Left lobe of liver (tissue), 2 donors: ENCODE measurements around the gene PGAP1. TPM values are rescaled to one million over a fixed set of nuclear protein-coding genes. Genes with fewer than 3 reads are reported as not detected.

Experiments
- ATAC-seq: fragments of 200-7000 bp; cut with Tn5 transposase; one replicate; pipeline ENCODE4 v1.9.1; 2020; ENCODE audit warnings: mild to moderate bottlenecking, moderate library complexity
- DNase-seq: peaks from one replicate; pipeline ENCODE4 v3.0.0-alpha.2; 2020; ENCODE audit warnings: low spot score
- total RNA-seq: library from RNA; stranded (reverse); gene quantifications from one replicate; pipeline ENCODE4 v1.2.1, GENCODE V29; 2021
- donor health status: DM: no; HTN: no; CAD: no; lungs with moderate emphysema.
- donor health status: DM: no; HTN: yes; CAD: no.

Gene PGAP1, protein sequence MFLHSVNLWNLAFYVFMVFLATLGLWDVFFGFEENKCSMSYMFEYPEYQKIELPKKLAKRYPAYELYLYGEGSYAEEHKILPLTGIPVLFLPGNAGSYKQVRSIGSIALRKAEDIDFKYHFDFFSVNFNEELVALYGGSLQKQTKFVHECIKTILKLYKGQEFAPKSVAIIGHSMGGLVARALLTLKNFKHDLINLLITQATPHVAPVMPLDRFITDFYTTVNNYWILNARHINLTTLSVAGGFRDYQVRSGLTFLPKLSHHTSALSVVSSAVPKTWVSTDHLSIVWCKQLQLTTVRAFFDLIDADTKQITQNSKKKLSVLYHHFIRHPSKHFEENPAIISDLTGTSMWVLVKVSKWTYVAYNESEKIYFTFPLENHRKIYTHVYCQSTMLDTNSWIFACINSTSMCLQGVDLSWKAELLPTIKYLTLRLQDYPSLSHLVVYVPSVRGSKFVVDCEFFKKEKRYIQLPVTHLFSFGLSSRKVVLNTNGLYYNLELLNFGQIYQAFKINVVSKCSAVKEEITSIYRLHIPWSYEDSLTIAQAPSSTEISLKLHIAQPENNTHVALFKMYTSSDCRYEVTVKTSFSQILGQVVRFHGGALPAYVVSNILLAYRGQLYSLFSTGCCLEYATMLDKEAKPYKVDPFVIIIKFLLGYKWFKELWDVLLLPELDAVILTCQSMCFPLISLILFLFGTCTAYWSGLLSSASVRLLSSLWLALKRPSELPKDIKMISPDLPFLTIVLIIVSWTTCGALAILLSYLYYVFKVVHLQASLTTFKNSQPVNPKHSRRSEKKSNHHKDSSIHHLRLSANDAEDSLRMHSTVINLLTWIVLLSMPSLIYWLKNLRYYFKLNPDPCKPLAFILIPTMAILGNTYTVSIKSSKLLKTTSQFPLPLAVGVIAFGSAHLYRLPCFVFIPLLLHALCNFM
- 2.6 TPM for total RNA-seq

DNA sequence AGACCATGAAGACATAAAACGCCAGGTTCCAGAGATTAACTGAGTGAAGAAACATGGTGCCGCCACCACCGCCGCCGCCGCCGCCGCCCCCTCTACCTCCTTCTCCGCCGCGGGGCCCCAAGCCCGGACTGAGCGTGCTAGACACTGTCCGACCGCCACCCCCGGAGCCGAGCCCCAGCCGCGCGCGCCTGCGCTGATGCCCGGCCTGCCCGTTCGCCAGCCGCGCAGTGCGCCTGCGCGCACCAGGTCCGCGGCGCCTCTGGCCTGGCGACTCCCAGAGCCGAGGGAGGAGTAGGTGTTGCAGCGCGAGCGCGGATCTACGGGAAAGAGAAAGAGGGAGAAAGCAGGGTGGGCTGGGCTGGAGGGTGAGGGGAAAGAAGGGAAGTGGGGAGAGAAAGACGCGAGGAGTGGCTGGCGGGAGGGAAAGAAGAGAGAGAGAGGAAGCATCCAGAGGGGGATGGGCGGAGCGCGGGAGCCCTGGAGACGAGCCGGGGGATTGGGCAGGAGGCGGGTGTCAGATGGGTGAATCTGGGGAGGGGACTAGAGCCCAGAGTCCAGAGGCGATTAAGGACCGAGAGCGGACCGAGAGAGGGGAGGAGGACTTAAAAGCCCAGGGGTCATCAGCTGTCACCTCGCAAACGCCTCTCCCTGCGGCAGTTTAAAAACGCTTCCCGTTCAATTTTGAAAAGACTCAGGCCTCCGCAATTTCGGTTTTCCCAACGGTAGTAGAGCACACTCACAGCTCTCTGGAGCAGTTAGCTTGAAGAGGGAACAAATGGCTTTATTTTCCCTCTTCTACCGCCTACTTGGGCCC is at the start of gene PGAP1:
Gene PGAP1 (minus strand): TSS at position 146 of the 814 bp plus-strand sequence. CDS start 91 bp downstream, at position 55.
- DNase-seq: peak; percentile 93
- peak; percentile 91 for ATAC-seq

DNA sequence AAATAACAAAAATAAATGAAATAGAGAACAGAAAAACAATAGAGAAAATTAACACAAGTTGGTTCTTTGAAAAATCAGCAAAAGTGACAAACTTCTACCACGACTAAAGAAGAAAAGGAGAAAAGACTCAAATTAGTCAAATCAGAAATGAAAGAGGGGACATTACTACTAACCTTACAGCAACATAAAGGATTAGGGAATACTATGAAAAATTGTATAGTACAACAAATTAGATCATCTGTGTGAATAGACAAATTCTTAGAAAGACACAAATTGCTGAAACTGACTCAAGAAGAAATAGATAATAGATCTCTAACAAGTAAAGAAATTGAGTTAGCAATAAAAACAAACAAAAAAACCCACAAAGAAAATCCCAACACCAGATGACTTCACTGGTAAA is 48.5 kb upstream of the PGAP1 start:
- no peak for DNase-seq
- ATAC-seq: no peak

DNA sequence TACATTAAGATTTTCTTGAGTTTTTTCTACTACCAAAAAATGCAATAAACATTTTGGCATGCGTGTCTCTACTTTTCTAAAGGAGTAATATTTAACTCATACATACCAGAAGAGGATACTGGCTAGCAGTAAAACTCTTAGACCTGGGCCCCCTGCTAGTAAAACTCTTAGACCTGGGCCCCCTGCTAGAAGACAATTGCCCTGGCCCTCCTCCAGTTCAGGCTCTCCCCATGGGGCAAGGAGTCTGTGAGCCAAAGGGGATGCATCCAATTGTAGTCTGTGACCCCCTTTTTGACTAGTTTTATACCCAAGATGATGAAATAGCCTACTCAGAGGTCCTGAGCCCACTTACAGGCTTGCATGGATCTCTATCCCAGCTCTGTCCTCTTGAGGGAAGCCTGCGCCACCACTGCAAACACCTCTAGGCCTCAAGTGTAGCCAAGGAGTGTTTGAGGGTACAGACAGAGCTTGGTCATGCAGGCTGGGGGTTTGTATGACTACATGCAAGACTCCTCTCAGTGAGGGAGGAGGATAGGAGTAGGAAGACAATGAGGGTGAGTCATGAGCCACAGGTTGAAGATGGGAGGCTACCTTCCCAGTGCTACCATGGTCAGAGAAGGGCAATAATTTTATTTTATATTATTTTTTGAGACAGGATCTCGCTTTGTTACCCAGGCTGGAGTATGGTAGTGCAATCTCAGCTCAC is 45.2 kb upstream of the PGAP1 start:
- no peak for ATAC-seq

DNA sequence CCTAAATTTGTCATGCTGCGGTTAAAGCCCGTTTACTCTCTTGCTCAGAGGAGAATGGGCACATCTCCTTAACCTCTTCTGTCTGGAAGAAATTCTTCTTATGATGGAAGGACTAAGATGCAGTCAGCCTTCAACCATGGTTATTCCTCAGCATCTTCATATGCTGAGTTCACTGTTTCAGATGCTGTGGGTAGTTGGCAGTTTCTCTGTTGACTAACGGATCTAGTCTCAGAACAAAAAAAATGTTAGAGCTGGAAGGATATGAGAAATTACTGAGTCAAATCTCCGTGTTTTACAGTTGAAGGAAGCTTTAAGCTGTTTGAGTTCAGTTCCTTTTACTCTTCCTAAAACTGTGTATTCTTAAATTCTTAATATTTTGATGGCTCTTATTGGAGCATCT is 43.6 kb upstream of the PGAP1 start:
- DNase-seq: no peak
- no peak for ATAC-seq

More for the DNA sequence above, 45.2 kb upstream of the PGAP1 start:
- no peak for DNase-seq

DNA sequence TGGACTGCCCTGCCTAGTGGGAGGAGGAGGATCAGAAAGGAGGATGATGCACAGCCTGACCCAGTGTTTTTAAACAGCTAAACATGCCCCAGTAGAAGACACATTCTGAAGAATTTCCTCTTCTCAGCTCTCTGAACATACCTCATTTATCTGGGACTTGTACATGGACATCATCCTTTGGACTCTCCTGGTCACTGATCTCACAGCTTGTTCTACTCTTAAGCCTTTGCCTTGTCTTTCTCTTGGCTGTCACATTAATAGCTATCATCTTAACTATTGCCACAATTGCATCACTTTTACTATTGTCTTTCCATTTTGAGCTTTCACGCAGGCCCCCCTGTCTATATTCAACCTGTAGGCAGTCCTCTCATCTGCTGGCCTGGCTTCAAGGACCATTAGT is 42.0 kb upstream of the PGAP1 start:
- ATAC-seq (no peak), DNase-seq (no peak)

DNA sequence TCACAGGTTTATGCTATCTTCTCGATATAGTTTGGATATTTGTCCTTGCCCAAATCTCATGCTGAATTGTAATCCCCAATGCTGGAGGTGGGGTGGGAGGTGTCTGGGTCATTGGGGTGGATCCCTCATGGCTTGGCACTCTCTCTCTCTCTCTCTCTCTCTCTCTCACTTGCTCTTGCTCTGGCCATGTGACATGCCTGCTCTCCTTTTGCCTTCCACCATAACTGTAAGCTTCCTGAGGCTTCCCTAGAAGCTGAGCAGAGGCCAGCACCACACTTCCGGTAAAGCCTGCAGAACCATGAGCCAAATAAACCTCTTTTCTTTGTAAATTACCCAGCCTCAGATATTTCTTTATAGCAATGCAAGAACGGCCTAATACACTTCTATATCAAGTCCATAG is 41.3 kb upstream of the PGAP1 start:
- ATAC-seq (no peak), DNase-seq (no peak)

DNA sequence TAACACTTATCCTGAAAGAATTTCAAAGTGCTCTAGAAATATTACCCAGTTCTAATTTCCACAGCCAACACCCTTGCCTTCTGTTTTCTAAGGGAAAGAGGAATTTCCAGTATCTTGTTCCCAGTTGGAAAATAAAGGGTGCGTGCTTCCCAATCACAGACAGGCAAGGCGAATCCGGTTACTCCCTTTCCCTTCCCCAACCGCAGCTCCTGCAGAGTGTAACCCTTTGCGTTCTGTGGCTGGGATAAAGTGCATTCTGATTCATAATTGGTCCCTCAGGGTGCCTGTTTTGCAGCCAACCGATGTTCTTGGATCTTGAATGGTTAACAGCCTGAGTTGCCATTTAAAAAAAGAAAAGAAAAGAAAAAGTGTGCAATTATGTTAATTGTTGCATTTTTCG is 40.6 kb upstream of the PGAP1 start:
- ATAC-seq (no peak), DNase-seq (no peak)

DNA sequence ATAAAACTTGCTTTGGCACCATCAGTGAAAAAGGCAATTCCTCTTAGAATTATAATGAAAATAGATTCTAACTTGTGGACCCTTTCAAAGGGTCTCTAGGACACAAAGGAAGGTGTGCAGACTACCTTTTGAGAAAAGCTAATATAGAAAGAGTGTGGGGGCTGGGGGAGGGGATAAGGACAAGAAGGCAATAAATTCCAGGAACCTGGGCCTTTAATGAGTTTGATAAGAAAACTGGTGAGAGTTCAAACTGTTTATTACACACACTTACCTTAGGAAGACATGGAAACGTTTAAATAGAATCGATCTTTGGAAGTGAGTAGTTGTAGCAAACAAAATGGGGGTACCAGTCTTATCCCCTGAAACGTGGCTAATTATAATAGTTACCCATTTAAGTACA is 39.6 kb upstream of the PGAP1 start:
- DNase-seq: no peak
- no peak for ATAC-seq

DNA sequence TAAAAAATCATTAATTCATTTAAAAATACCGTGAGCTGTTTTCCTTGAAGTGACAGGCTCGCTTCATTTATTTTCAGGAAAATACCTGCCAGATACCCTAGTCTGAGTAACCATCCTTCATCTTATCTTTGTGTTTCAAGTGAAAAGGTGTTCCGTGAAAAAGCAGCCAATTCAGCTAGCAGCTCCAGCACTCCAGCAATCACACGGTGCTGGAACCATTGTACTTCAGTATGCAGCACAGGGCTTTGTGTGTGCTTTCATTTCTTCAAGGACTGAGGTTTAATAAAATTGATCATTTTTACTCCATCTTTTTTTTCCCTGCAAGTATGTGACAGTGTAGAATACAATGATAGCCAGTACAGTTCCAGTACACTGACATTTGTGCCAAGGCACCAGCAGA is 39.1 kb upstream of the PGAP1 start:
- no peak for DNase-seq
- ATAC-seq: no peak

DNA sequence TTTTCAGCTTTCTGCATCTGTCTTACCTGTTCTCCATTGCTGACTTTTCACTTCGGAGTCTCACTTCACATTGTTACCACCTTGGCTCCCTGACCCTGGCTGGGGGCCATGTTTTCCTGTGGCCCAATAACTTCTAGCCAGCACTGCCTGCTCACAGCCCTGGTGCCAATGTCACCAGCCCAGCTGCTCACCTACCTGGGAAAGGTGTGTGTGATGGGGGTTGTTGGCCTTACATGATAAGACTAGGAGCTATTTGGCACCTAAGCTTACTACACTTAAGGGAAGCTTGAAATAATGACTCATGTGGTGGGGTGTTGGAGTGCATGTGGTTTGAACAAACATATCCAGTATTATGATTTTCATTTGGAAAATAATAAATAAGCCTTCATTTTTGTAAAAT is 37.5 kb upstream of the PGAP1 start:
- no peak for DNase-seq
- ATAC-seq: no peak

DNA sequence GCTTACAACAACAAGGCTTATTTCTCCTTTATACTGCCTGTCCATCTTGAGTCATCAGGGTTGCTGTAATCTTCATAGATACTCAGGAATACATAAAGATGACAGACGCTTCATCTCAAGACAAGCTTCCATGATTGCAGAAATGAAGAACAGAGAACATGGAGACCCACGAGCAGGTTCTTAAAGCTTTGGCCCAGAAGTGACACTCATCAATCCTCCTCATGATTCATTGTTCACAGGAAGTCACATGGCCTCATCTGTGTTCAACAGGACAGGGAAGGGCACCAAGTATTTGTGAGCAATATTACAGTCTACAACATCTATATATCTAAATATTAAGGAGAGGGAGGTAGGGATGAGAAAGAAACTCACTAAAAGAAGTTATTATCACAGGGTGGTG is 36.5 kb upstream of the PGAP1 start:
- no peak for ATAC-seq
- no peak for DNase-seq

DNA sequence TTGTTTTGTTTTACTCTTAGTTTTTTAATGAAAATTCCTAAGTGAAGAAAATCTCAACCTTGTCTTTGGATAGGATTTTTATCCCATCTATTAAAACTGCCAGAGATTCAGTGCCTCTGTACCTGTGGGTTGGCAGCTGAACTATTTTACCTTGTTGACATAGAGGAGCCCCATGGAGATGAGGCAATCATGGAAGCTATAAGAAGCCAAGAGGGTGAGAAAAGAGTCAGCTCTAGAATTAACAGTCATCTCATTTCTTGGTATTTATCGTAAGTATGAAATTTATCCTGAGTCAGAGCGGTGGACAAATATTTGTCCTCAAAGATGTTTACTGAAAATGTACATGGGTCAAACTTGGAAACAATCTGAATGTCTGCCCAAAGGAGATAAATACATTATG is 35.8 kb upstream of the PGAP1 start:
- ATAC-seq: peak; percentile 34
- DNase-seq: no peak

DNA sequence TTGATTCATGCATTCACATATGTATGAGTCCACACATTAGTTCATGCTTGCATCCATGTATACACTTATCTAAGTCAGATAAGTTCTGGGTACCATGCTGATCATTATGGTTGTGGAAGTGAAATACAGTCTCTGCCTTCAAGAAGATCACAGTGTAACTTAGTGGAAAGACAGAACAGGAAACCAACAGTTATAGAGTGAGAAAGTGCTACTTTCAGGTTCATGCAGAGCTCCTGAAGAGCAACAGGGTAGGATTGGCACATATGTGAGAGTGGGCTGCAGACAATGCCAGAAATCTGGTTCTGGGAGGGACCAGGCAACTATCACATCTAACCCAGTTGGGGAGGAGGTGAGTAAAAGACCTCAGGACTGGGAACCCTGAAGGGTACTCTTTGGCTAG is 35.4 kb upstream of the PGAP1 start:
- DNase-seq: no peak
- ATAC-seq: no peak

DNA sequence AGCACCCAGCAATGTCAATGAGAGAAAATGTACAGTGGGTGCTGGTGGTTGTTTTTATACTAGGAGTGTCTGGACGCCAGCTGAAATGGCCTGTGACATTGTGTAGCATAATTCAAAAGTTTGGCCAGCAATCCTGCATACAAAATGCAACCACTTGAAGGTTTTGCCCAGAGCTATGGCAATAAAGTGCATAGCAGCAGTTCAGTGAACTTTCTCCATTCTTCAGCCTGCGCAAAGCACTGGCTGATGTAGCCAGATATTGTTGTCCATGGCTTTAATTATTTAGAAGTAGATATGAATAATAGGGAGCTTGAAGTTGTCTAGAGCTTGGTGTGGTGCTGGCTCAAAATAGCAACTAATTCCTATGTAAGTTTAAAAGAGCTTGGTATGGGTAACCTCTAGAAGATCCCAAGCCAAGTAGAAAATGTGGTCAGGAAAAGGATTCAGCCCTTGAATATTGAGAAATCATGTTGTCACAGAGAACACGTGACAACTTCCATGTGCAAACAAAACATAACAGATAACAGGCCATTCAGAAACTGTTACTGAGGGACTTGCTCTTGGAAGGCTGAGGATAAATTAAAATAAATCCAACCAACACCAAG is 33.3 kb upstream of the PGAP1 start:
- peak; percentile 93 for ATAC-seq
- no peak for DNase-seq

DNA sequence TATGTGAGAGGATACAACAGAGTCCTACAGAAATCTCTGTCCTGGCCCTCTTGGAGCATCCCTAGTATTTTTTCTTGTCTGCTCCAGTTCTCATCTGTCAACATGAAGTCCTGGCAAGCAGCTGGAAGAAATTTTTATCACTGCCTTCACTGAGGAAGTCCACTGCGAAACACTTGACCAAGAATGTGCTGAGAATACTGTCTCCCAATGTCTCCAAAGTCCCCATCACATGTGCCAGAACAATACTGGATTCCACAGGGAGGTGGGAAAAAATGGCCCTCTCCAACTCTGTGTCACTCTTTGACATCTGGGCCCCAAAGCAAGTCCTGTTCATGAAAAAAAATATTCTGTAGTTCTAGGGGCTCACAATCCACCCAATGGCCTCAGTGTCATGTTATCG is 32.8 kb upstream of the PGAP1 start:
- ATAC-seq (no peak), DNase-seq (no peak)

DNA sequence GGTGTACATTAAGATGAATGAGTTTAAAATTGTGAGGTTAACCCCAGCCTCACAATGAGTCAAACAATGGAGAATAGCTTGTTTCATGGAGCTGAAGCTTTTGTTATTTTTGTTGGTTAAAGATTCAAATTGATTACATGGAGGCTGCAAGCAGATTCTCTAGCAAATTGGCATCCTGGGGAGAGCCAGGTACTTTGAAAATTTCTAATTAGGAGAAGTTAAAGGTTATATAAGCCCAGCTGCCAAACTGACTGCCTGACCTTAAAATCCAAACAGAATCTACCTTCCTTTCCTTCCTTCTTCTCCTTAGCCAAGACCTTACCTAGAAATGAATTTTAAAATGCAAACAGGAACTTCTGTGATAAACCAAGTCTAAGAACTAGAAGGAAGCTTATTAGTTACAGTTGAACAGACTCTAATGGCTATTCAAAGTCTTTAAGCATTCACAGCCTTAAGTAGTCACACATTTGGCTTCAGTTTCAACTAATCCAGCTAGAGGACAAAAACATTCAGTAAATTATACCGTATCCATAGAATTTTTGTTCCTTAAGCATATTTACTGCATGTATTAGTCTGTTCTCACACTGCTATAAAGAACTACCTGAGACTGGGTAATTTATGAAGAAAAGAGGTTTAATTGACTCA is 31.5 kb upstream of the PGAP1 start:
- DNase-seq (no peak), ATAC-seq (no peak)

DNA sequence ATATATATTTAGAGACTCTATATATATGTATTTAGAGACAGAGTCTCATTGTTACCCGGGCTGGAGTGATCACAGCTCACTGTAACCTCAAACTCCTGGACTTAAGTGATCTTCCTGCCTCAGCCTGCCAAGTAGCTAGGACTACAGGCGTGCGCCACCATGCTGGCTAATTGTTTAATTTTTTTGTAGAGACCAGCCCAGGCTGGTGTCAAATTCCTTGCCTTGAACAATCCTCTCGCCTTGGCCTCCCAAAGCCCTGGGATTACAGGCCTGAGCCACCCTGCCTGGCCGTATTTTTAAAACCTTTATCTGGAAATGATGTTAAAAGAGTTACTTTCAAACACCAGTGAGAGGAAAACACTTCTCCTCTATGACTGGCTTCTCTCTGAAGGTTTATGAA is 30.9 kb upstream of the PGAP1 start:
- no peak for ATAC-seq
- DNase-seq: no peak

DNA sequence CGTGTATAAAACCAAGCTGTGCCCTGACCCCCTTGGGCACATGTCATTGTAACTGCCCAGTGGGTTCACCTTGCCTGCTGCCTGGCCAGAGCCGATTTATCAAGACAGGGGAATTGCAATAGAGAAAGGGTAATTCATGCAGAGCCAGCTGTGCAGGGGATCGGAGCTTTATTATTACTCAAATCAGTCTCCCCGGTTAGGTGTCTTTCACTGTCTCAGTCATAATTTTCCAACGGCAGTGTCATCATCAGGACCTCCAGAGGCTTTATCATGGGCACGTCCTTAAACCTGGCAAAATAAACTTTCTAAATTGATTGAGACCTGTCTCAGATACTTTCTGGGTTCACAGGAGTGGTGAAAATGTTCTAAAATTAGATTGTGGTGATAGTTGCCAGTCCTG is 29.6 kb upstream of the PGAP1 start:
- no peak for ATAC-seq
- no peak for DNase-seq

DNA sequence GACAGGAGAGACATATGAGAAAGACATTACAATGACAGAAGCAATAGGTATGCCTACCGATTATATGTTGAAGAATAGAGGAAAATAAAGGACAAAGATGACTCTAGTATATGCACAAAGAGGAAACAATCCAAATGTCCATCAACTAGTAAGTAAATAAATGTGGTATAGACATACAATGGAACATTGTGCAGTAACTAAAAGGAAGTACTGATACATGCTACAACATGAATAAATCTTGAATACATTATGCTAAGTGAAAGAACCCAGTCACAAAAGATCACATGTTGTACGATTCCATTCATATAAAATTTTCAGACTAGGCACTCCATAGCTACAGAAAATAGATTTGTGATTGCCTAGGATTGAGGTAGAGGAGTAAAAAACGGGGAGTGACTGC is 28.5 kb upstream of the PGAP1 start:
- no peak for ATAC-seq
- DNase-seq: no peak

DNA sequence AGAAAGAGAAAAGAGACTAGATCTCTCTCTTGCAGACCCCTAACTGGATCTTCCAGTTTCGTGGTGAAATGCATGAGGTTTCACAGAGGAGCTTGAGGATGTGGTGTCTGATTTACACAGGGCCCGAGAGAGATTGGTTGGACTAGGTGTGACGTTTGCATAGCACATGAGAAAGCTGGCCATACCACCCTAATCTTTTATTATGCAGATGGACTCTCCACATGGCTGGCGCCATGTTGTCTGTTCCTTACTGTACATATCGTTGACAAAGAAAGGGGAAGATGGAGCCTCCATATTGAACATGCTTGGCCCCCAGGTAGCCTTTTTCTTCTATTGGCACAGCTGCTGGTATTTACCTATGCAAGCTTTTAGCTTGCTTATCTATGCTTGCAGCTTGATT is 27.5 kb upstream of the PGAP1 start:
- DNase-seq (no peak), ATAC-seq (no peak)
